Measurements from ENCODE around the gene CAMK4. TPM values are rescaled to one million over a fixed set of nuclear protein-coding genes. Genes with fewer than 3 reads are reported as not detected.
"Not testable (repeated sequence)": the region's sequence is repeated elsewhere in the genome, so short reads cannot be mapped to it uniquely, and the experiment has no call there.

Gene CAMK4
- total RNA-seq, 1 donor from 2014 or later: 71.8 TPM

DNA sequence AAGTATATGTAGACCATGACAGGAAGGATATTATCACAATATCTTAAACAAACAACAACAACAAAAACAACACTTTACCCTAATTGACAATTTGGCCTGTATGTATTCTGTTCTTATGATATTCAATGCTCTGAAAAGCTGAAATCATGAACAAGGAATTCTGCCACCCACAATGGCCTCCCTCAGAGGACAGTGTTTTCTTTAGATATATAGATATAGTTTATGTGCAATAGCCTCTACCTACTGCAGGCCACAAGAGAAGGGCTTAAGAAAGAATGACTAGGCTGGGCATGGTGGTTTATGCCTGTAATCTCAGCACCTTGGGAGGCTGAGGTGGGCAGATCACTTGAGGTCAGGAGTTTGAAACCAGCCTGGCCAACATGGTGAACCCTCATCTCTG lies 183.4 kb downstream of the CAMK4 start:
- Mint-ChIP-seq H3K27ac (no peak overlapping the region), H3K27me3 (ENCODE audit: low read depth) (no peaks in the 10 kb centered on the region), H3K36me3 (ENCODE audit: low read depth) (peaks cover 88% of the 10 kb centered on the region), H3K4me1 (ENCODE audit: low read depth) (no peaks in the 10 kb centered on the region), H3K4me3 (ENCODE audit: low read depth) (no peak overlapping the region), H3K9me3 (peaks cover 21% of the 10 kb centered on the region)
- DNase-seq (ENCODE audit: low spot score): no peak
- intact Hi-C loops (cut with micrococcal nuclease): no loop called here

DNA sequence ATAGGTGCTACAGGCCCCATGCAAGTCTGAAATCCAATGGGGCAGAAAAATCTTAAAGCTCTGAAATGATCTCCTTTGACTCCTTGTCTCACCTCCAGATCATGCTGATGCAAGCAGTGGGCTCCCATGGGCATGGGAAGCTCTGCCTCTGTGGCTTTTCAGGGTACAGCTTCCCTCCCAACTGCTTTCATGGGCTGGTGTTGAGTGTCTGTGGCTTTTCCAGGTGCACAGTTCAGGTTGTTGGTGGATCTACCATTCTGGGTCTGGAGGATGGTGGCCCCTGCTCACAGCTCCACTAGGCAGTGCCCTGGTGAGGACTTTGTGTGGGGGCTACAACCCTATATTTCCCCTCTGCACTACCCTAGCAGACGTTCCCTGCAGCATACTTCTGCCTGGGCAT lies 184.6 kb downstream of the CAMK4 start:
- Mint-ChIP-seq H3K27me3 (ENCODE audit: low read depth) (no peaks in the 10 kb centered on the region), H3K27ac (no peak overlapping the region), H3K4me3 (ENCODE audit: low read depth) (no peak overlapping the region), H3K9me3 (peaks cover 19% of the 10 kb centered on the region), H3K4me1 (ENCODE audit: low read depth) (no peaks in the 10 kb centered on the region), H3K36me3 (ENCODE audit: low read depth) (peaks cover 76% of the 10 kb centered on the region)
- DNase-seq (ENCODE audit: low spot score): no peak
- intact Hi-C loops (cut with micrococcal nuclease): no loop called here

DNA sequence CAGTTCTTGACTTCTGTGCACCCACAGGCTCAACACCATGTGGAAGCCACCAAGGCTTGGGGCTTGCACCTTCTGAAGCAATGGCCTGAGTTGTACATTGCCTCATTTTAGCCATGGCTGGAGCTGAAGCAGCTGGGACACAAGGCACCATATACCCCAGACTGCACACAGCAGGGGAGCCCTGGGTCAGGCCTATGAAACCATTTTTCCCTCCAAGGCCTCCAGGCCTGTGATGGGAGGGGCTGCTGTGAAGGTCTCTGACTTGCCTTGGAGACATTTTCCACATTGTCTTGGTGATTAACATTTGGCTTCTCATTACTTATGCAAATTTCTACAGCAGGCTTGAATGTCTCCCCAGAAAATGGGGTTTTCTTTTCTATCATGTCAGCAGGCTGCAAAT lies 185.1 kb downstream of the CAMK4 start:
- H3K4me3 Mint-ChIP-seq (ENCODE audit: low read depth); H3K4me1 Mint-ChIP-seq (ENCODE audit: low read depth); intact Hi-C loops (cut with micrococcal nuclease); H3K27ac Mint-ChIP-seq; DNase-seq (ENCODE audit: low spot score); H3K27me3 Mint-ChIP-seq (ENCODE audit: low read depth): not testable (repeated sequence)
- H3K9me3 Mint-ChIP-seq: peaks cover 19% of the 10 kb centered on the region
- H3K36me3 Mint-ChIP-seq (ENCODE audit: low read depth): peaks cover 77% of the 10 kb centered on the region

DNA sequence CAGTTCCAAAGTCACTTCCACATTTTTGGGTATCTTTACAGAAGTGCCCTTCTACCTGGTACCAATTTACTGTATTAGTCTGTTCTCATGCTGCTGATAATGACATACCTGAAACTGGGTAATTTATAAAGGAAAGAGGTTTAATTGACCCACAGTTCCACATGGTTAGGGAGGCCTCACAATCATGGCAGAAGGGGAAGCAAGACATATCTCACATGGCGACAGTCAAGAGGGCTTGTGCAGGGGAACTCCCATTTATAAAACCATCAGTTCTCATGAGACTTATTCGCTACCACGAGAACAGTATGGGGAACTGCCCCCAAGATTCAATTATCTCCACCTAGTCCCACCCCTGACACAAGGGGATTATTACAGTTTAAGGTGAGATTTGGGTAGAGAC lies 185.9 kb downstream of the CAMK4 start:
- H3K4me1 Mint-ChIP-seq (ENCODE audit: low read depth); intact Hi-C loops (cut with micrococcal nuclease); H3K27me3 Mint-ChIP-seq (ENCODE audit: low read depth); DNase-seq (ENCODE audit: low spot score); H3K4me3 Mint-ChIP-seq (ENCODE audit: low read depth); H3K27ac Mint-ChIP-seq: not testable (repeated sequence)
- peaks cover 74% of the 10 kb centered on the region for H3K36me3 Mint-ChIP-seq (ENCODE audit: low read depth)
- peaks cover 19% of the 10 kb centered on the region for H3K9me3 Mint-ChIP-seq

DNA sequence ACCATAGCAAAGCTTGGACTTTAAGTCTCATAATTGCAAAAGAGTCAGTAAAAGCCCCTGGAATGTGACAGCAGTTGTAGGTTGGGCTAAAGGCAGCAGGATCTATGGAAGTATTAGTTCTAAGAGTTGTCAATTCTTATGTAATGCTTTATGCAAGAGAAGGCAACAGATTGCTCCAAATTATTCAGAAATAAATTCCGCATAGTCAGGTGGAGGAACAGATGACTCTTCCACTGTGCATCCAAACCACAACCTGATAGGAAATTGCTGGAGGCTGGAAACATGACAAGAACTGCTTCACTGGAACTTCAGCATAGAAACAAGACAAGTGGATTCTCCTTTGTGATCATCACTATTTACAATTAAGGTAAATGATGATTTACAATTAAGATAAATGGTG lies 187.1 kb downstream of the CAMK4 start:
- intact Hi-C loops (cut with micrococcal nuclease): no loop called here
- peaks cover 19% of the 10 kb centered on the region for H3K9me3 Mint-ChIP-seq
- no peak overlapping the region for H3K4me3 Mint-ChIP-seq (ENCODE audit: low read depth)
- no peak overlapping the region for H3K27ac Mint-ChIP-seq
- H3K27me3 Mint-ChIP-seq (ENCODE audit: low read depth): no peaks in the 10 kb centered on the region
- H3K4me1 Mint-ChIP-seq (ENCODE audit: low read depth): peaks cover 6% of the 10 kb centered on the region
- no peak for DNase-seq (ENCODE audit: low spot score)
- peaks cover 68% of the 10 kb centered on the region for H3K36me3 Mint-ChIP-seq (ENCODE audit: low read depth)

DNA sequence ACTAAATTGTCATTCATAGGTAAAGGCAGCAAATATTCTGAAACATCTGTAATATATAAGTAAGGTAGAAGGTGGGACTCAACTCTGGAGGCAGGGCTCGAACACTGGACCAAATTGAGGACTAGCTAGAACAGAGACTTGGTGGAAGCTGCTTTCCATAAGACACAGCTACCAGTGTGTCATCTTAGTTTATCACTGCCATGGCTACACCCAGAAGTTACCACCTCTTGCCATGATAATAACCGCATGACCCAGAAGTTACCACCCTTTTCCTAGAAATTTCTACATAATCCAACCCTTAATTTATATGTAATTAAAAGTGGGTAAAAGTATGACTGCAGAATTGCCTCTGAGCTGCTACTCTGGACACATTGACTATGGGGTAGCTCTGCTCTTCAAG lies 188.4 kb downstream of the CAMK4 start:
- no peak overlapping the region for H3K27ac Mint-ChIP-seq
- peaks cover 57% of the 10 kb centered on the region for H3K36me3 Mint-ChIP-seq (ENCODE audit: low read depth)
- no peaks in the 10 kb centered on the region for H3K27me3 Mint-ChIP-seq (ENCODE audit: low read depth)
- peaks cover 15% of the 10 kb centered on the region for H3K9me3 Mint-ChIP-seq
- no peak for DNase-seq (ENCODE audit: low spot score)
- peaks cover 6% of the 10 kb centered on the region for H3K4me1 Mint-ChIP-seq (ENCODE audit: low read depth)
- no peak overlapping the region for H3K4me3 Mint-ChIP-seq (ENCODE audit: low read depth)
- intact Hi-C loops (cut with micrococcal nuclease): no loop called here

DNA sequence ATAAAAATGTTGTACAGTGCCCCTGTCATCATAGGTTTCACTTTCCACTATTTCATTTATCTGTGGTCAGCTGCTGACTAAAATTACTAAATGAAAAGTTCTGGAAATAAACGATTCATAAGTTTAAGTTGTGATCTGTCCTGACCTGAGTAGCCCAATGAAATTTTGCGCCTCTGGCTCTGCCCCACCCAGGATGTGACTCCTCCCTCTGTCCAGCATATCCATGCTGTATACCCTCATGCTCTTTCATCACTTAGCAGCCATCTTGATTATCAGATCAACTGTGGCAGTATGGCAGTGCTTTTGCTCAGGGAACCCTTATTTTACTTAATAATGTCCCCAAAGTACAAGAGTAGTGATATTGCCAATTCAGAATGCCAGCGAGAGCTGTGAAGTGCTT lies 190.9 kb downstream of the CAMK4 start:
- intact Hi-C loops (cut with micrococcal nuclease): no loop called here

DNA sequence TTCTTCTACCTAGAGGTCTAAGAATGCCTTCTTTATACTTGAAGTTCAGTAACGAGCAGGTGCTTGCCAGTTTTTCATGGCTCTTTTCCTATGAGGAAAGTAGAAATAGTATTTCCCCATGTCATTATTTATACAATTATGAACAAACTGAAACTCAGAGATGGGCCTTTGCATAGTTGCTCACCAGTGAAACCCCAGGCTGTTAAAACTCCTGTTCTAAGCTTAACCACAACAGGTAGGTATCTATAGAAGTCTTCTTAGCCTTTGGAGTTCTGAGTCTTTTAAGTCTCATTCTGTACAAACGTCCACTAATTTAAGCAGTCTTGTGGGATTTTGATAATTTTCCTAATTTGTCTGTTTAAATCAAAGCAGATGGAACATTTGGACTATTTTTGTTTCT lies 198.1 kb downstream of the CAMK4 start:
- Mint-ChIP-seq H3K27ac (no peak overlapping the region), H3K4me1 (ENCODE audit: low read depth) (peaks cover 3% of the 10 kb centered on the region), H3K36me3 (ENCODE audit: low read depth) (peaks cover 57% of the 10 kb centered on the region), H3K9me3 (peaks cover 9% of the 10 kb centered on the region), H3K27me3 (ENCODE audit: low read depth) (no peaks in the 10 kb centered on the region), H3K4me3 (ENCODE audit: low read depth) (no peak overlapping the region)
- DNase-seq (ENCODE audit: low spot score): no peak
- intact Hi-C loops (cut with micrococcal nuclease): no loop called here

More for the DNA sequence above, 190.9 kb downstream of the CAMK4 start:
- Mint-ChIP-seq H3K9me3 (peaks cover 9% of the 10 kb centered on the region), H3K4me1 (ENCODE audit: low read depth) (peaks cover 6% of the 10 kb centered on the region), H3K27ac (no peak overlapping the region), H3K4me3 (ENCODE audit: low read depth) (no peak overlapping the region), H3K36me3 (ENCODE audit: low read depth) (peaks cover 47% of the 10 kb centered on the region), H3K27me3 (ENCODE audit: low read depth) (no peaks in the 10 kb centered on the region)
- DNase-seq (ENCODE audit: low spot score): no peak

DNA sequence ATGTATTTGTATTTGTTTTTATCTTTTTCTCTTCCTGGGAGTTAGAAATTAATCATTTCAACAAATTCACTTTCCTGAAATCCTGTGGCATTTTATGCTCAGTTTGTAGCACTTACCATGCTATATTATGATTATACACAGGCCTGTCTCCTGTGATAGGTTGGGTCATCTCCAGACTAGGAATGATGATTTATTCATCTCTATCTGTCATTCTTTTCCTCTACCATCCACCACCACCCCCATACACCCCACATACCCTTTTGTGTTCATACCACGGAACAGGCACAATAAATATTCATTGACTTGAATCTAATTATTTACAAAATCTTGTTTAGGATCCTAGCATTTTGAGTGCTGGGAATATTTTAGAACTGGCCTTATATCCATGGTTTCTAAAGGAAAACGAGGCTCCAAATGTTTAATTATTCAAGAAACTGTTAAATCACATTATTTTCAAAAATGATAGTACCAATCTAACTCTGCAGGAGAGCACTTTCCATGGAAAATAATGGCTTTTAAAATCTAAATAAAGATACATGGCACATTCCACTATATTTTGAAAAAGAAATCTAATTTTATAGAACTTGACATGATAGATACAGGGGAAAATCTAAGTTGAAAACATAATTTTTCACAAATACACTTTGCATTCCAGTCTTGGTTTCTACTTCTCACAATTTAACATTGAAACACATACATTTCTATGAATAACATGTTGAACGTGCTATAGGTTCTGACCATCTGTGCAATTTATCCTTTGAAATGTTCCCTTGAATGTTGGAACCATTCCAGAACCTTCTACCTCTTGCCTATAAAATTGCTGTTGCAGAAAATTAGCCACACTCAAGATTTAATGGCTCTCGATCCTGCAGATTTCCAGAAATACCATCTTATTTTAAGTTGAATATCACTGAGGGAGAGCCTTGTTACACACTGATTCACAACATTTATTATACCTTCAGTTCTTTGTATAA lies 198.8 kb downstream of the CAMK4 start:
- Mint-ChIP-seq H3K27me3 (ENCODE audit: low read depth) (no peaks in the 10 kb centered on the region), H3K4me1 (ENCODE audit: low read depth) (peaks cover 3% of the 10 kb centered on the region), H3K4me3 (ENCODE audit: low read depth) (no peak overlapping the region), H3K36me3 (ENCODE audit: low read depth) (peaks cover 59% of the 10 kb centered on the region), H3K27ac (no peak overlapping the region), H3K9me3 (peaks cover 7% of the 10 kb centered on the region)
- no peak for DNase-seq (ENCODE audit: low spot score)
- intact Hi-C loops (cut with micrococcal nuclease): no loop called here

DNA sequence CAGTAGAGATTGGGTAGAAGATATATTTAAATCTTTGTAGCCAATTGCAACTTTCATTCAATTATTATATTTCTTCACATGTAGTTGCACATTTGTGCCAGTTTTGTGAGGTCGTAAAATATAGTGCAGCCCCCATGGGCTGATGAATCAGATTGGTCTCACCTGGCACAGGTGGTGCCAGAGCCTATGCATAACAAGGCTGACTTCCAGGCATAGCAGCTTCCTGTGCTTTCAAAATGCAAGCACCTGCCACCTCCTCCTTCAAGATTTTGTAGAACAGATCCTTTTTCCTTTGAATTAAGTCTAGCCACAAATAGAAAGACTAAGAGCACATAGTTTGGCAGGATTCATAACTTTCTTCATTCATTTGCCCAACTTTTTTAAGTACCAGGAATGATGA lies 201.0 kb downstream of the CAMK4 start:
- Mint-ChIP-seq H3K4me1 (ENCODE audit: low read depth) (peaks cover 5% of the 10 kb centered on the region), H3K27ac (no peak overlapping the region), H3K4me3 (ENCODE audit: low read depth) (no peak overlapping the region), H3K9me3 (peaks cover 16% of the 10 kb centered on the region), H3K27me3 (ENCODE audit: low read depth) (no peaks in the 10 kb centered on the region), H3K36me3 (ENCODE audit: low read depth) (peaks cover 65% of the 10 kb centered on the region)
- intact Hi-C loops (cut with micrococcal nuclease): no loop called here
- DNase-seq (ENCODE audit: low spot score): no peak

DNA sequence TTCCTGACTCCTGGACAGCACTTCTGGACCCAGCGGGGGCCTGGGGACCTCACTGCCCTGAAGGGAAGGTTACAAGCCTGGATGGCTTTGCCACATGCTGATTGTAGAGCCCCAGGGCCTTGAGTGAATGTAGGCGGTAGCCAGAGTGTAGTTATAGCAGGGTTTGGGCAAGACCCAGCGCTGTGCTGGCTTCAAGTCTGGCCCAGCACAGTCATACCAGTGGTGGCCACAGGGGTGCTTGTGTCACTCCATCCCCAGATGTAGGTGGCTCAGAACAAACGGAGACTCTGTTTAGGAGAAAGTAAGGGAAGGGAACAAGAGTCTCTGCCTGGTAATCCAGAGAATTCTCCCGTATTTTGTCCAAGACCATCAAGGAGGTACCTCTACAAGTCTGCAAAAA lies 203.6 kb downstream of the CAMK4 start:
- no peak overlapping the region for H3K4me3 Mint-ChIP-seq (ENCODE audit: low read depth)
- peaks cover 58% of the 10 kb centered on the region for H3K36me3 Mint-ChIP-seq (ENCODE audit: low read depth)
- intact Hi-C loops (cut with micrococcal nuclease): no loop called here
- DNase-seq (ENCODE audit: low spot score): no peak
- H3K27ac Mint-ChIP-seq: no peak overlapping the region
- H3K27me3 Mint-ChIP-seq (ENCODE audit: low read depth): no peaks in the 10 kb centered on the region
- H3K9me3 Mint-ChIP-seq: peaks cover 22% of the 10 kb centered on the region
- peaks cover 19% of the 10 kb centered on the region for H3K4me1 Mint-ChIP-seq (ENCODE audit: low read depth)

DNA sequence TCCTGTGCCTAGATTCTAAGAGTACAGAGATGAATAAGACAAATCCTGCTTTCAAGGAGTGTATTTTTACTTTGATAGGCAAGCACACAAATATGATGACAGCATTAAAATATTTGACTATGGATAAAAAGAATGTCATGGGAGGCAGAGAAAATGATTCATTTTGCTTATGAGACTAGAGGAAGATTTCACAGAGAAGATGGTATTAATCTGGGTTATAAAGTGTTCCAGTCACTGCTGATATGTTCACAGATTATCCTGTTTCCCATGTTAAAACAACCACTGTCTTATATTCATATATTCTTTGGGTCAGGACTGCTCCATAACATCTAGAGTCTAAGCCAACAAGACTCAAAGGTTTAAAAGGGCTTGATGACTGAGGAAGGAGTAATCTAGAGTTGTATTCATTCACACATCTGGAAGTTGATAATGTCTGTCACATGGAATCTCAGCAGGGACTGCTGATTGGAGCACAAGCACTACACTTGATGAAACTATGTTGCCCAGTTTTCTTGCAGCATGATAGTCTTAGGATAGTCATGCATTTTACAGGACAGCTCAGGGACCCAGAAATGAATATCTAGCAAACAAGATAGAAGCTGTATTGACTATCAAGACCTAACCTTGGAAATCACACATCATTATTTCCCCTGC lies 208.8 kb downstream of the CAMK4 start:
- DNase-seq (ENCODE audit: low spot score): no peak
- H3K27ac Mint-ChIP-seq: no peak overlapping the region
- H3K27me3 Mint-ChIP-seq (ENCODE audit: low read depth): no peaks in the 10 kb centered on the region
- H3K36me3 Mint-ChIP-seq (ENCODE audit: low read depth): peaks cover 39% of the 10 kb centered on the region
- intact Hi-C loops (cut with micrococcal nuclease): no loop called here
- peaks cover 19% of the 10 kb centered on the region for H3K4me1 Mint-ChIP-seq (ENCODE audit: low read depth)
- no peak overlapping the region for H3K4me3 Mint-ChIP-seq (ENCODE audit: low read depth)
- peaks cover 19% of the 10 kb centered on the region for H3K9me3 Mint-ChIP-seq

DNA sequence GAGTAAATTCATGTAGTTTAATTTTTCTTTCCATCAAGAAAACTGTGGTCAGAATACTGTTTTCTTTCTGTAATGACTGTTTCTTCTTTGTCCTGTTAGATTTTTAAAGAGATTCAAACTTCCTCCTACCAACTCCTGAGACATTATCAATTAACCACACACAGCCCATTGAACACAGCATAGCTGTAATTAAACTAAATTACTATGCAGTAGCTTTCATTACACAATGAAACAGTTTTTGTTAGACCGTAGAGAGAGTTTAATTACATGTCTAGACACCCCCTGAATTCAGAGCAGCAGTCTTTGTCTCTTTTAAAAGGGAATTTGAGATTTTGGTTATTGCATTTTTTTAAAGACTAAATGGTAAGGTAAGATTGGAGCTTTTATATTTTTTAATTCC lies 210.6 kb downstream of the CAMK4 start:
- Mint-ChIP-seq H3K27ac (no peak overlapping the region), H3K27me3 (ENCODE audit: low read depth) (no peaks in the 10 kb centered on the region), H3K9me3 (peaks cover 6% of the 10 kb centered on the region), H3K4me1 (ENCODE audit: low read depth) (peaks cover 17% of the 10 kb centered on the region), H3K4me3 (ENCODE audit: low read depth) (no peak overlapping the region), H3K36me3 (ENCODE audit: low read depth) (peaks cover 34% of the 10 kb centered on the region)
- intact Hi-C loops (cut with micrococcal nuclease): no loop called here
- no peak for DNase-seq (ENCODE audit: low spot score)

Measured in activated T-helper 2 cell treated with anti-CD3 and anti-CD28 coated beads, Interferon-gamma antibody, Interleukin-2, Interleukin-4, amounts not matched to agents 10 μg/mL and 5 μg/mL and 100 μg/mL, durations not matched to agents 14 hours and 24 hours and 36 hours (primary cell).